SH-SY5Y (cell line): ENCODE measurements around the gene ZDHHC14.

Experiments
- GATA2 ChIP-seq: IDR thresholded peaks from 2 replicates; pipeline ENCODE4 v1.6.1; 2011; ENCODE audit warnings: mild to moderate bottlenecking, low read depth, low read length
- GATA3 ChIP-seq: IDR thresholded peaks from 2 replicates; pipeline ENCODE4 v1.6.1; 2011; ENCODE audit warnings: low read depth, mild to moderate bottlenecking, low read length, moderate library complexity

ZDHHC14 gene

DNA sequence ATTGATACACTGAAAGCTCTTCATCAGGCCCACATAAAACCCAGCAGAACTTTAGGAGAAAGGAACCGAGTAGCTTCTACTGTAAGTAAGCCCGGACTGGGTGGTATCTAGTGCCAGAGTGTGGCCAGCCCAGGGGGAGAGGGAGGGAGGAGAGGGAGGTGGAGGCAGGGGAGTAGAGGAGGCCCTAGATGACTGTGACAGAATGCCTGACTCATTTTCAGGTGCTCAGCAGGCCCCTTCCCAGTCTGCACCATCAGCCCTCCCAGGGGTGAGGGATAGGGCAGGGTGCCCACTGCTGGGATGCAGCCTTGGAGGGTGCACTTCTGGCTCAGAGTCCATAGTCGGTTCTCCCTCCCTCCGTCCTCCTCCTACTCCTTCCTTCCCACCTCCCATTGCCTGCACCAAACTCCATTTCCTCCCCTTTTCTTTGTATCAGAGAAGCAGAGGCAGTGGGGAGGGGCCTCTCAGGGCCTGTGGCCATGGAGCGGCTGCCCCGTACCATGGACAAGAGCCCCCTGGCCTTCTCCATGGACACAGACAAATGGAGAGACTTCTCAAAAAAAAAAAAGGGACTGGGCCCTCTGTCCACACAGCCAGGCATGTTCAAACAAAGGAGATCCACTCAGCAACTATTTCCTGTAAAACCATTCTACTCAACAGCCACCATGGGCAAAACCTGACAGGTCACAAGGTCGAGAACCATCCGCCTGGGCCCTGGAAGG is 257.1 kb downstream of the ZDHHC14 start:
- TF ChIP-seq GATA2 (no peak), GATA3 (no peak)

DNA sequence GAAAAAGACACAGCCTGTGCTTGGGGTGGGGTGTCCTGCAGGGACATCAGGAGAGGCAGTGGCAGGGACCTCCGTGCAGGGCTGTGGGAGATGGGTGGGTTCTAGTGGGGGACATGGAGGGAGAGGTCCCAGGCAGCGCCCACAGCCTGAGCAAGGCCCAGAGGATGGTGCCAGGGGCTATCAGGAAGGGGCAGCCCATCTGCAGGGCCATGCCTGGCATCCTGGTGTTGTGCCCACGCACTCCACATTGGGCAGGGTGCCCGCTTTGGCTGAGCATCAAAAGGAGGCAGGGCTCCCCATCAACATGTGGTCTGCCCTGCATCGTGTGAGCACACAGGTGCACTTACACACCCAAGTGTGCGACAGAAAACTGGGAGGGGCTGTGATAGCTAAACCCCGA is 257.8 kb downstream of the ZDHHC14 start:
- no peak for TF ChIP-seq GATA2
- TF ChIP-seq GATA3: no peak

GRCh38 chr6:157640746-157641451 is 259.9 kb downstream of the ZDHHC14 start:
- no peak for TF ChIP-seq GATA3
- TF ChIP-seq GATA2: no peak

- no peak for TF ChIP-seq GATA3
- no peak for TF ChIP-seq GATA2
Measured at GRCh38 chr6:157641837-157642236, 260.8 kb downstream of the ZDHHC14 start.

DNA sequence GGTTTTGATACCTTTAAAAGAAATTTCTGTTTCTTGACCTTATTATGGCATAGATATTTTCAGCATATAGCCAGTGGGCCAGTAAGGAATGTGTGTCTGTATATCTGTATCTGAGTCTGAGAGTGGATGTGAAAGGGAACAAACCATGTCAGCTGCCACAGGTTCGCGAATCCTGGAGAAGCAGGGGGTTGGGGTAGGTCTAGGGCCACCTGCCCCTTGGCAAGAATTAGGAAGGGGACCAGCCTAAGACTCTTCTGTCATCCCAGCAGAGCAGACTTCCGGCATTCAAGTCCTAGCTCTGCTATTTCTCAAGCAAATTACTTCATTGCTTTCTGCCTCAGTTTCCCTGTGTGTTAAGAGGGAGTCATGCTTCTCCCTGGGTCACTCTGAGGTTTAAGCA is 261.7 kb downstream of the ZDHHC14 start:
- TF ChIP-seq GATA3 (no peak), GATA2 (no peak)

GRCh38 chr6:157644043-157644810 is 263.2 kb downstream of the ZDHHC14 start:
- no peak for TF ChIP-seq GATA3
- TF ChIP-seq GATA2: peak; percentile 68

DNA sequence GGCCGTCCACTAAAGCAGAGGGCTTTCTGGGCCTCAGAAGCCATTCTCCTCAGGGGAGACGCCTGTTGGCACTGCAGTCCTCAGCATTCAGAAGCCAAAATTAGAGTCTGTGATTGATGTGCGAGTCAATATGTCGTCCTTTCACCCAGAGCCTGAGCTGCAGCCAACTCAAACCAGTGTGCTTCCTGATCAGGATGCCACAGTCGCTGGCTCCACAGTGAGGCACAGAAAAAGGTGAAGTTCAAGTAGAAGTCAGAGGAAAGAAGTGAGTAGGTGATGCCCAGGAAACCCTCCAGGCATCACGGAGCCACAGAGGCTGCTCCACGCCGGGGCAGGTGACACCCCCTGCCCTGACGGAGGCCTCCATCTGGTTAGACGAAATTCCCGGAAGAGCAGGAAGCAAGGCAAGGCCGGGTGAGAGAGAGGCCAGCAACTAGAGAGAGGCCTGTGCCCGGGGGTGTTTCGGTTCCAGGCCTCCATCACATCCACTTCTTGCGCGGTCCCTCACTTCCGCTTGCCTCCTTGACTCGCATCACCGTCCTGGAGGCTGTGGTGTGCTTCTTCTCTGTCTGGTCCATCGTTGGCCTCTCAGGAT is 264.3 kb downstream of the ZDHHC14 start:
- no peak for TF ChIP-seq GATA3
- no peak for TF ChIP-seq GATA2

DNA sequence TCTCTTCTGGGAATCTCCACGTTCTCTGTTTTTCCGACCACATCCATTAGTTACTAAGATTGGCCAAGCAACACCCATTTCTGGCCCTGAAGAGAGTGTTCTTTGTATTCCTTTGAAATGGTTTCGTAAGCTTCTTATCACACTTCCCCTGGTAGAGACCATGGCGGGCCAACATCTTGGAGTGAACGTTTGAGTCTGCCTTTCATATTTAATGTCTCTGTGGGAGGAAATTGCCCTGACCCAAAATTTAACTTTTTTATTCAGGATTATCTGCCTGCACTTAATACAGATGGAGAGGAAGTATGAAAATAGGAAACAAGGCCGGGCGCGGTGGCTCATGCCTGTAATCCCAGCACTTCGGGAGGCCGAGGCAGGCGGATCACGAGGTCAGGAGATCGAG is 265.0 kb downstream of the ZDHHC14 start:
- TF ChIP-seq GATA3: no peak

DNA sequence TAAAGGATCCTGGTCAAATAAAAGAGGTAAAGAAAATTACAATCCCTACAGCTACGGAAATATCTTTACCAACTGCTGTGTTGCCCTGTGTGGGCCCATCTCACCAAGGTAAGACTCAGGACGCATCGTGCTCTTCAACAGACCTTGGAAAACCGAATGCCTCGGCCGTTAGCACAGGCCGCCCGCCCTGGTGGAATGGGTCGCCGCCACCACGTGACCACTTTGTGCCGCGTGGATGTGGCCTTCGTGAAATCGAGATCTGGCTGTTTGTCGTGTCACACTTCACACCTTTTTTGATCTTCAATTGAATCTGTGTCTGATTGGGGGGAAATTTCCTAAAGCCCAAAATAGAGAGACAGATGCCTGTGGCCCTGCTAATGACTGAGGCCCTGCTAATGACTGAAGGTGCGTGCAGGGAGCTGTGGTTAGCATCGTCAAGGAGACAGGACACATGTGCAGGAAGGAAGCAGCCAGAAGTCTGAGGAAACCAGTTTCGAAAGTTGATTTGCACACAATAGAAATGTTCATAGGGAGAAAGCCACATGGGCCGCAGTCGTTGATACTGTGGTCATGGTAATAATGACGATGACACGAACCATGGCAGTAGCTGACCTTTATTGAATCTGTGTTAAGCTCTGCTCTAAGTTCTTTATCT is 266.4 kb downstream of the ZDHHC14 start:
- TF ChIP-seq GATA3 (no peak), GATA2 (no peak)

DNA sequence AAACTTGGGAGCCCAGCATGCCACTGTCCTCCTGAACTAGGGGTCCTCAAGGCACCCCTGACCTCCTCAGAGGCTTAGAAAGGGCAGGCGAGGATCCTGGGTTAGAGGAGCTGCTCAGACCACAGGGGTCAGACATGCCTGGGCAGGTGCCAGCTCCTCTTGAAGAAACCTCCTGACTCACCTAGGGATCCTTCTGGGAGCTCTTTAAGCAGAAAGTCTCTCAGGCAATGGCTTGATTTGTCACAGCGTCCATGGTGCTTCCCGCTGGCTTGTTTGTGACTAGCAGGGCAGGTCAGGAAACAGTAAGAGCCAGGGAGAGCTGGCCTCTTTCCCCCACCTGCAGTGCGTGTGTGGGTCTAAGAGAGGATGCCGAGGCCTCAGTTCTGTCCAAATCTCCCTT is 267.6 kb downstream of the ZDHHC14 start:
- TF ChIP-seq GATA2 (no peak), GATA3 (no peak)

GRCh38 chr6:157649311-157650260 is 268.6 kb downstream of the ZDHHC14 start:
- TF ChIP-seq GATA2 (0 out of 2 replicates have a peak, but pooled peaks have one; percentile 6), GATA3 (no peak)

DNA sequence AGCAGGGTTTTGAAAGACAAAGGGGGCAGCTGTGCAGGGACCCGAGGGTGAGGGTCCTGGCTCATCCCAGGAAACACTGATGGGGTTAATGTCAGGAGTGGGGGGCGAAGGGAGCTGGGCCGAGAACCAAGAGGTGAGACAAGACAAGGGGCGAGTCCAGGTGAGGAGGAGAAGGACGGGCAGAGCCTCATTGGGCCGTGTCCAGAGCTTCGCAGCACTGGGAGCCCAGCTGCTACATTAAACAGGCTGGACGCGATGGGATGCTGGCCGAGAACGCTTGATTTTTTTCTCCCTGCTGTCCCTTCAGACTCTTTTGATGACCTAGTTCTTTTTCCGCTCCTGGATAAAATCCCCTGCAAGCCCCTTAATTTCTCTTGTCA is 269.3 kb downstream of the ZDHHC14 start:
- TF ChIP-seq GATA2: no peak
- TF ChIP-seq GATA3: no peak

DNA sequence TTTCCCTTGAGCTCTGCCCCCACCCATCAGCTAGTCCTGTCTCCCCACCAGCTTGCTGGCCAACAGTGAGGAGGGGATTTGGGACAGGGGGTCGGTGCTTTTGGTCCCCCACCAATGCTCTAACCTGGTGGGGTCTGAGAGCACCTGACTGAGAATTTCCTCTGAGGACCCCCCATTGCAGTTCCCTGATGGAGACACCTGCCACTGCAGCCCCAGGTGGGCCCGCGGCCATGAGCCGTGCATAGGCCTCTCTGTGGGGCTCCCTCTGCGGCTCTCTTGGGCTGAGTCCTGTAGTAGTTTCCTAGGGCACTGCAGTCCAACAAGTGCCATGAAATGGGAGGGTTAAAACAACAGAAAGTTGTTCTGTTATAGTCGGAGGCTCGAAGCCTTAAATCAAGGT is 269.8 kb downstream of the ZDHHC14 start:
- TF ChIP-seq GATA2 (no peak), GATA3 (no peak)
